ENCODE results near the gene CD8B2. TPM values are rescaled to one million over a fixed set of nuclear protein-coding genes. Genes with fewer than 3 reads are reported as not detected.

The CD8B2 gene
- total RNA-seq, 6 experiments from 2014 or later = not detected

- TF ChIP-seq POLR2A (IDR thresholded peaks at IDR 0.05) (no peak), CTCF (IDR thresholded peaks at IDR 0.05) (no peak)
- 31% methylated on average over 1 of the region's 2 CpGs for WGBS (ENCODE audit: insufficient coverage, low coverage, low lambda C conversion rate, missing lambda C conversion rate)
- ATAC-seq (no peak), DNase-seq (no peak)
- no peaks in the 10 kb centered on the region for H3K36me3 ChIP-seq
- H3K4me3 ChIP-seq = no peak overlapping the region
- no peaks in the 10 kb centered on the region for H3K27me3 ChIP-seq
- H3K4me1 ChIP-seq = no peaks in the 10 kb centered on the region
- no peaks in the 10 kb centered on the region for H3K9me3 ChIP-seq
- H3K27ac ChIP-seq = no peak overlapping the region
- intact Hi-C loops (cut with DNase I) = no loop called here
Measured at GRCh38 chr2:106530866-106531265, 43.7 kb downstream of the CD8B2 start.

GRCh38 chr2:106531676-106532214, 44.6 kb downstream of the CD8B2 start:
- H3K9me3 ChIP-seq = no peaks in the 10 kb centered on the region
- 72% methylated on average over 4 of the region's 7 CpGs for WGBS (ENCODE audit: insufficient coverage, low coverage, low lambda C conversion rate, missing lambda C conversion rate)
- intact Hi-C loops (cut with DNase I) = no loop called here

GRCh38 chr2:106532236-106532635, 45.1 kb downstream of the CD8B2 start:
- Histone ChIP-seq H3K4me3 (no peak overlapping the region), H3K9me3 (no peaks in the 10 kb centered on the region), H3K27ac (no peak overlapping the region), H3K4me1 (no peaks in the 10 kb centered on the region), H3K27me3 (no peaks in the 10 kb centered on the region), H3K36me3 (no peaks in the 10 kb centered on the region)
- intact Hi-C loops (cut with DNase I) = no loop called here
- 68% methylated on average over 3 of the region's 3 CpGs for WGBS (ENCODE audit: insufficient coverage, low coverage, low lambda C conversion rate, missing lambda C conversion rate)
- ATAC-seq (no peak), DNase-seq (no peak)
- no peak for TF ChIP-seq CTCF (IDR thresholded peaks at IDR 0.05)
- TF ChIP-seq POLR2A (IDR thresholded peaks at IDR 0.05) = no peak

More at GRCh38 chr2:106531676-106532214, 44.6 kb downstream of the CD8B2 start:
- Histone ChIP-seq H3K4me1 (no peaks in the 10 kb centered on the region), H3K36me3 (no peaks in the 10 kb centered on the region), H3K27me3 (no peaks in the 10 kb centered on the region), H3K27ac (no peak overlapping the region), H3K4me3 (no peak overlapping the region)
- ATAC-seq (no peak), DNase-seq (no peak)
- TF ChIP-seq CTCF (IDR thresholded peaks at IDR 0.05) (no peak), POLR2A (IDR thresholded peaks at IDR 0.05) (no peak)

- WGBS (ENCODE audit: insufficient coverage, low coverage, low lambda C conversion rate, missing lambda C conversion rate) = 53% methylated on average over 4 of the region's 6 CpGs
- Histone ChIP-seq H3K36me3 (no peaks in the 10 kb centered on the region), H3K27ac (no peak overlapping the region), H3K9me3 (no peaks in the 10 kb centered on the region), H3K27me3 (no peaks in the 10 kb centered on the region), H3K4me1 (no peaks in the 10 kb centered on the region), H3K4me3 (no peak overlapping the region)
- DNase-seq = no peak
- TF ChIP-seq CTCF (IDR thresholded peaks at IDR 0.05) (no peak), POLR2A (IDR thresholded peaks at IDR 0.05) (no peak)
- intact Hi-C loops (cut with DNase I) = no loop called here
- ATAC-seq = no peak
Measured at GRCh38 chr2:106534471-106534870, 47.3 kb downstream of the CD8B2 start.

- Histone ChIP-seq H3K4me3 (no peak overlapping the region), H3K27ac (no peak overlapping the region), H3K27me3 (no peaks in the 10 kb centered on the region), H3K36me3 (no peaks in the 10 kb centered on the region), H3K9me3 (no peaks in the 10 kb centered on the region), H3K4me1 (no peaks in the 10 kb centered on the region)
- 85% methylated on average over 3 of the region's 3 CpGs for WGBS (ENCODE audit: insufficient coverage, low coverage, low lambda C conversion rate, missing lambda C conversion rate)
- no peak for DNase-seq
- ATAC-seq = no peak
- intact Hi-C loops (cut with DNase I) = no loop called here
- TF ChIP-seq CTCF (IDR thresholded peaks at IDR 0.05) (no peak), POLR2A (IDR thresholded peaks at IDR 0.05) (no peak)
Measured at GRCh38 chr2:106536490-106536889, 49.3 kb downstream of the CD8B2 start.
